HUDEP-2 (cell line): ENCODE measurements around the gene ZFP28.

Source experiments
- DNase-seq, 76 experiments: peaks; one replicate each; lab custom pipeline; 2025; ENCODE audit not compliant: unreplicated experiment in 76 of 76; lab: John Stamatoyannopoulos, UW

Gene ZFP28

DNA sequence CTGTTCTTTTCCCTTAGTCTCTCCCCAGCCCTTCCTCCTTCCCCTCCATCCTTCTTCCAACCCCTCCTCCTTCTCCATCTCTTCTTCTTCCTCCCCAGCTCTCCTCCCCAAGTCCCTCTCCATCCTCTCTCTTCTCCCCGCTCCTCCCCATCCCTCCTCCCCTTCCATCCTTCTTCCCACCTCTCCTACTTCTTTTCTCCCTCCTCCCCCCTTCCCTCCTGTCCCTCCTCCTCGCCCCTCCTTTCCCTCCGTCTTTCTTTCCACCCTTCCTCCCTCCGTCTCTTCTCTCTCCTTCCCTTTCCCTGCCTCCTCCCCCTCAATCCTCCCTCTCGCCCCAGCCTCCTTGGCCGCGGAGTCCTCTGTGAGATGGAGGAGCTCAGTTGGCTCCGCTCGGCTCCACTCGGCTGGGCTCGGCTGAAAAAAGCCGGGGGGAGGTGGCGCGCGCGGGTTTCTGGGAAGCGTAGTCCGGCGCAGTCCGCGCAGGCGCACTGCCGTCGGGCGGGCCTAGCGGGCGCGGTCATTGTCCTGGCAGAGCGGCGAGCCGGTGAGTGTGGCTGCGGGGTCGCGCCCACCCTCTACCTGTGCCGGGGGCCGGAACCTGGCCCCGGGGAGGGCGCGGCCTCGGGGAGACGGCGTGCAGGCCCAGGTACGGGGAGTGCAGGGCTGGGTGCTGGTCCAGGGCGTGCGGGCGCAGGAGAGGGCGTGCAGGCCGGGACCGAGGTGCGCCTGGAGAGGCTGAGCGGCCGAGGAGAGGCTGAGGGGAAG lies 56.2 kb downstream of the ZFP28 start, which contains the start of gene ZNF71:
Gene ZNF71 (plus strand): TSS at position 520 of the 765 bp plus-strand sequence. CDS start 6,257 bp downstream, outside the sequence.
- peak in 66 of 76 experiments; percentile 6 to 85 (median 55) for DNase-seq

DNA sequence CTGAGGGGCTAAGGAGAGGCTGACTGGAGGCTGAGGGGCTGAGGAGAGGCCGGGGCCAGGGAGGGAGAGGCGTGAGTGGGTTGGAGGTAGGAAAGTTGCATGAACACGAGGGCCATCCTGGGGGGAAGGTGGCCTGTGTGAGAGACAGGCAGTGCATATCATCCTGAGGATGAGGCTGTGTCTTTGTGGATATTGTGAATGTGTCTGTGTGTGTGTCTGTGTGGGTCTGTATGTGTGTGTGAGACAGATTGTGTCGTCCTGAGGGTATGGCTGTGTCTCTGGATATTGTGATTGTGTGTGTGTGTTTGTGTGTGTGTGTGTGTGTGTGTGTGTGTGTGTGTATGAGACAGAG lies 56.8 kb downstream of the ZFP28 start:
- DNase-seq = peak in 1 of 76 experiments; percentile 33

- no peak for DNase-seq
These were observed 57.9 kb downstream of the ZFP28 start for GRCh38 chr19:56596676-56597075.

GRCh38 chr19:56597696-56598095 lies 58.9 kb downstream of the ZFP28 start:
- DNase-seq = no peak

- DNase-seq = no peak
These were observed 62.6 kb downstream of the ZFP28 start for GRCh38 chr19:56601375-56601774.

- no peak for DNase-seq
These were observed 65.1 kb downstream of the ZFP28 start for GRCh38 chr19:56603829-56604228.
